ENCODE measurements around the gene UST. TPM values are rescaled to one million over a fixed set of nuclear protein-coding genes. Genes with fewer than 3 reads are reported as not detected.

The UST gene
- total and polyA plus RNA-seq, 7 donors, result 0.79 to 2.6 (median 2.0) TPM

DNA sequence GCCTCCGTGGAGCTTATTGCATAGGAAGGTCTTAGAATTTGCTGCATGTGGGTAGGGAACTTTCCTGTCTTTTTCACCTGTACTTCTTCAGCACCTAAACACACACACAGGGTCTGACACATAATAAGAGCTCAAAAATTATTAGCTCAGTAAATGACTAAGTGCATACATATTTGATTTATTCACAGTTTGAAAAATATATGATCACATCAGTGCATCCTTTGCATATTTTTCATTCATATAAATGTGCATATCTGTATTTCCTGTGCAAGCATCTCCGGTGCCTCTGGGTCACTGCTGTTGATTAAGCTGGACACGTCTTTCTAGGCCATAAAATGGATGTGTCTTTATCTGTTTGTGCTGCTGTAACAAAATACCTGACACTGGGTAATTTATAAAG lies 234.7 kb downstream of the UST start:
- Histone ChIP-seq H3K9me3 (no peaks in the 10 kb centered on the region), H3K4me1 (no peaks in the 10 kb centered on the region), H3K4me3 (no peak overlapping the region), H3K27me3 (ENCODE audit: insufficient read depth in 3 of 3, low read length in 2 of 3) (no peaks in the 10 kb centered on the region), H3K27ac (no peak overlapping the region), H3K36me3 (ENCODE audit: insufficient read depth in 1 of 2, low read depth in 1 of 2) (no peaks in the 10 kb centered on the region)
- DNase-seq (no peak), ATAC-seq (no peak)
- TF ChIP-seq, protein P1, sequence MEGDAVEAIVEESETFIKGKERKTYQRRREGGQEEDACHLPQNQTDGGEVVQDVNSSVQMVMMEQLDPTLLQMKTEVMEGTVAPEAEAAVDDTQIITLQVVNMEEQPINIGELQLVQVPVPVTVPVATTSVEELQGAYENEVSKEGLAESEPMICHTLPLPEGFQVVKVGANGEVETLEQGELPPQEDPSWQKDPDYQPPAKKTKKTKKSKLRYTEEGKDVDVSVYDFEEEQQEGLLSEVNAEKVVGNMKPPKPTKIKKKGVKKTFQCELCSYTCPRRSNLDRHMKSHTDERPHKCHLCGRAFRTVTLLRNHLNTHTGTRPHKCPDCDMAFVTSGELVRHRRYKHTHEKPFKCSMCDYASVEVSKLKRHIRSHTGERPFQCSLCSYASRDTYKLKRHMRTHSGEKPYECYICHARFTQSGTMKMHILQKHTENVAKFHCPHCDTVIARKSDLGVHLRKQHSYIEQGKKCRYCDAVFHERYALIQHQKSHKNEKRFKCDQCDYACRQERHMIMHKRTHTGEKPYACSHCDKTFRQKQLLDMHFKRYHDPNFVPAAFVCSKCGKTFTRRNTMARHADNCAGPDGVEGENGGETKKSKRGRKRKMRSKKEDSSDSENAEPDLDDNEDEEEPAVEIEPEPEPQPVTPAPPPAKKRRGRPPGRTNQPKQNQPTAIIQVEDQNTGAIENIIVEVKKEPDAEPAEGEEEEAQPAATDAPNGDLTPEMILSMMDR (IDR thresholded peaks at IDR 0.05), result no peak
- intact Hi-C loops (cut with DNase I), result no loop called here
- 77 to 88% (median 82%) methylated on average over 3 of the region's 3 CpGs for WGBS, 3 donors

DNA sequence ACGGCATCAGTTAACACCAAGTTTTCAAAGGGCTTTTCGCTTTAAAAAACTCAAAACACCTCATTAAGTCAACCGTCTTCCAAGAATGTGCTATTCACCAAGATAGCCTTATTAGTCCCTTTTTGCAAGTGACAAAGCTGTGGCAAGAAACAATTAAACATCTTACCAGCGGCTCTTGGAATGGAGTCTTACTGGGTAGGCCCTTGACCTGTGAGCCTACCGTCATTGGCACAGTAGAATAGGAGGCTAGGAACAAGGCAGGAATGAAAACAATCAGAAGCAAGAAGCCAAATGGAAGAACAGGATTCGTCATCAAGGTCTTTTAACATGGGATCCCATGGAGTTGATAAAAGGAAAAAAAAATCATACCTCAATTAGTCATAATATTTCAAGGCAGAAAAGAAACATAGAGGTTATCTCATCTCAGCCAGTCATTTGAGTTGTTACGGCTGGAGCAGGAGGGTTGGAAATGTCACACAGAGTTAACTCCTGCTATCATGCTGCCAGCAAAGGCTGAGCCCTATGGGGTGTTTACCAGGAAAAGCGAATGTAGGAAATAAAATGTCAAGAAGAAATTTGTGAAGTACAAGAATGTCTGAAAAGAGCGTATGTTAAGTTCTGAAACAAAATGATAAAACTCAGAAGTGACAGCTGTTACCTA lies 236.4 kb downstream of the UST start:
- H3K36me3 ChIP-seq (ENCODE audit: insufficient read depth in 1 of 2, low read depth in 1 of 2), result no peaks in the 10 kb centered on the region
- H3K4me3 ChIP-seq, result no peak overlapping the region
- H3K4me1 ChIP-seq, result no peaks in the 10 kb centered on the region
- ATAC-seq (no peak), DNase-seq (no peak)
- no peak overlapping the region for H3K27ac ChIP-seq
- no peaks in the 10 kb centered on the region for H3K27me3 ChIP-seq (ENCODE audit: insufficient read depth in 3 of 3, low read length in 2 of 3)
- H3K9me3 ChIP-seq, result no peaks in the 10 kb centered on the region
- intact Hi-C loops (cut with DNase I), result no loop called here
- TF ChIP-seq, protein P1 (IDR thresholded peaks at IDR 0.05), result no peak
- WGBS, 3 donors, result 93 to 95% (median 95%) methylated on average over 9 of the region's 9 CpGs

DNA sequence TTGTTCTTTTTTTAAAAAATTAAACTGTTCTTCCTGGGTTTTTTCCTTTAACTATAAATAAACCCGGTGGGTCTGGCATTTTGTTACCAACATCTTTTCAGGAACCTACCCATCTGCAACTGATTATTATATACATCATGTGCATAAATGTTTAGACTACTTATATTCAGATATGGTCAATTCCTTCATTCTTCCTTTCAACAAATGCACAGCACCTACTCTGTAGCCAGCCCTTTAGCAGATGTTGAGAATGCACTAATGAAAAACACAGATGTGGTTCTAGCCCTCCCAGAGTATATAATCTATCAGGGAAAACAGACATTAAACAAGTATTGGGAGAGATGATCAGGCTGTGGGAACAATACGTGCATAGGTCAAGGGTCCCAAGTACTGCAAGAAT lies 237.1 kb downstream of the UST start:
- 72 to 86% (median 76%) methylated on average over 2 of the region's 2 CpGs for WGBS, 3 donors

DNA sequence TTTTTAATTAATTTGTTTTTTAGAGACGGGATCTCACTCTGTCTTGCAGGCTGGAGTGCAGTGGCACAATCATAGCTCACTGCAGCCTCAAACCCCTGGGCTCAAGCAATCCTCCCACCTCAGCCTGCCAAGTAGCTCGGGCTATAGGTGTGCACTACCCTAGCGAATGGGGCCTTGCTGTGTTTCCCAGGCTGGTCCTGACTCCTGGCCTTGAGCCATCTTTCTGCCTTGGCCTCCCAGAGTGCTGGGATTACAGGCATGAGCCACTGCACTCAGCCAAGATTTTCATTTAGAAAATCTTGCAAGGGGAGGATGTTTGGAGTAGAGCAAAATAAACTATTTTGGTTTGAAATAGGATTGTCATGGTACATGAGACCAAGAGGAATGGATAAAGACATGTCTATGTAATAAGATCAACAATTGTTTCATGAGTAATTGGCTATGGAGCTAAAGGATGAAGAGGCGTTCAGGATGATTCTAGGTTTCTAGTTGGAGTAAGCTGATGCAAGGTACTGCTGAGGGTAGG lies 237.8 kb downstream of the UST start:
- no peak overlapping the region for H3K4me3 ChIP-seq
- 68 to 78% (median 77%) methylated on average over 4 of the region's 4 CpGs for WGBS, 3 donors
- H3K27ac ChIP-seq, result no peak overlapping the region
- no peaks in the 10 kb centered on the region for H3K27me3 ChIP-seq (ENCODE audit: insufficient read depth in 3 of 3, low read length in 2 of 3)
- no peaks in the 10 kb centered on the region for H3K4me1 ChIP-seq
- H3K36me3 ChIP-seq (ENCODE audit: insufficient read depth in 1 of 2, low read depth in 1 of 2), result no peaks in the 10 kb centered on the region
- DNase-seq (no peak), ATAC-seq (no peak)
- TF ChIP-seq, protein P1 (IDR thresholded peaks at IDR 0.05), result no peak
- H3K9me3 ChIP-seq, result no peaks in the 10 kb centered on the region
- intact Hi-C loops (cut with DNase I), result no loop called here

More for the DNA sequence above, 237.1 kb downstream of the UST start:
- ATAC-seq (no peak), DNase-seq (no peak)
- Histone ChIP-seq H3K4me1 (no peaks in the 10 kb centered on the region), H3K9me3 (no peaks in the 10 kb centered on the region), H3K27me3 (ENCODE audit: insufficient read depth in 3 of 3, low read length in 2 of 3) (no peaks in the 10 kb centered on the region), H3K27ac (no peak overlapping the region), H3K4me3 (no peak overlapping the region), H3K36me3 (ENCODE audit: insufficient read depth in 1 of 2, low read depth in 1 of 2) (no peaks in the 10 kb centered on the region)
- intact Hi-C loops (cut with DNase I), result no loop called here
- TF ChIP-seq, protein P1 (IDR thresholded peaks at IDR 0.05), result no peak

DNA sequence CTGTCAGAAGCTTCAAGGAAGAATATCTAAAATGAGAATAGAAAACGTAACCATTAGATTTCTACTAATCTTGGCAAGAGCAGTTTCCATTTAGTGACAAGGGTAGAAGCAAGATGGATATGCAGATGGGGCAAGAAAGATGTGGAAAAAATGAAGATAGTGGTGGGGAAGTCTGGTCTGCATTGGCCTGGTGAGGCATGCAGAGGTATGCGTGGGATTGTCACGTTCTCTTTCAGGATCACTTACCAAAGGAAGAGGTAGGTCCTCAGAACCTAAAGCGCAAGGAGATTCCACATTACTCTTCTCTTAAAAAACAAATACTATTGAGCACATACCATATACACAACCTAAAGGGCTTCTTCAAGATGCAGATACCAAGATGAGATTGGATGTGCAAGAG lies 238.7 kb downstream of the UST start:
- TF ChIP-seq, protein P1 (IDR thresholded peaks at IDR 0.05), result no peak
- ATAC-seq (no peak), DNase-seq (no peak)
- Histone ChIP-seq H3K36me3 (ENCODE audit: insufficient read depth in 1 of 2, low read depth in 1 of 2) (no peaks in the 10 kb centered on the region), H3K4me3 (no peak overlapping the region), H3K9me3 (no peaks in the 10 kb centered on the region), H3K27me3 (ENCODE audit: insufficient read depth in 3 of 3, low read length in 2 of 3) (no peaks in the 10 kb centered on the region), H3K27ac (no peak overlapping the region), H3K4me1 (no peaks in the 10 kb centered on the region)
- intact Hi-C loops (cut with DNase I), result no loop called here
- WGBS, 3 donors, result 93 to 96% (median 96%) methylated on average over 4 of the region's 4 CpGs

Data from psoas muscle (tissue), 8 donors.